ENCODE data around the gene ZNF33A.
"Not testable (repeated sequence)": the region's sequence is repeated elsewhere in the genome, so short reads cannot be mapped to it uniquely, and the experiment has no call there.

ZNF33A gene

DNA sequence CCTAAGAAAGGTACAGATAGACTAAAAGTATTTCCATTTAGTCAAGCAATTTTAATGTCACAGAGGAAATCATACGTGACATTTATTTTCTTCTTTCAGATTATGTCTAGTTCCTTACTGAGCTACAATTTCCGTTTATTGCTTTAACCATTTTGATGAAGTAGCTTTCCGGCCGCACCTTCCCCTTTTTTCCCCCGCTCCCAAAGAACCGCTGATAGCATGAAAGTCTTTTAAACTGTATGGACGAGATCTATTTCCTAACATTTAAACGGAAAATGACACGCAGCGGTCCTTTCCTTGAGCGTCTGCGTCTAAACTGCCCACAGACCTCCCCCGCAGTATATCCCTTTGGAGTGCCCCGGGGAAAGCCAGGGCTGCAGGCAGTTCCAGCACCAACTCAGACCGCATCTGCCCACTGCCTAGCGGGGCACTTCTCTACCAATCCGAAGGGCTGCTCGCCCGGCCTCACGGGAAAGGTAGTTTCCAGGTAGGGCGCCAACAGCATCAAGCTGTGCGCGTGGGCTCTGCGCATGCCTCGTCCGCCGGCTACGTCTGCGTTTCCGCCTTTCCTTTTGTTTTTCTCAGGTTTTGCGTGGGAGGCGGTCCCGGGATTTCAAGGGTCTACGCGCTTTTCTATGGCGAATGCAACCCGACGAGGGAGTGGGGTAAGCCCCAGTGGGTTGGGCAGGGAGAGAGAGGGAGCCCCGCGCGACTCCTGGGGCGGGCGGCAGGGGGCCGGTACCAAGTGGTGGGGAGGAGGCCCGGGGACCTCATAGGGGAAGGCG lies at the start of gene ZNF33A:
ZNF33A (plus strand) TSS at position 557 of the 785 bp plus-strand sequence. CDS start 1,667 bp downstream, outside the sequence.
- DNase-seq = peak; percentile 88

DNA sequence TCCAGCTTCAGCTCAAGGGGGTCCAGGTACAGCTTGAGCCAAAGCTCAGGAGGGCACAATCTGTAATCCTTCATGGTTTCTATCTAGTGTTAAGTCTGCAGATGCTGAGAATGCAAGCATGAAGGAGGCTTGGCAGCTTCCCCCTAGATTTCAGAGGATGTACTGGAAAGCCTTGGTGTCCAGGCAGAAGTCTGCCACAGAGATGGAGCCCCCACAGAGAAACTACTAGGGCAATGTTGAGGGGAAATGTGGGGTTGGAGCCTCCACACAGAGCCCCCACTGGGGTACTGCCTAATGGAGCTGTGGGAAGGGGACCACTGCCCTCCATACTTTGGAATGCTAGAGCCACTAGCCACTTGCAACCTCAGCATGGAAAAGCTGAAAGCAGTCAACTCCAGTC lies 45.5 kb upstream of the ZNF33A start:
- no peak for DNase-seq

DNA sequence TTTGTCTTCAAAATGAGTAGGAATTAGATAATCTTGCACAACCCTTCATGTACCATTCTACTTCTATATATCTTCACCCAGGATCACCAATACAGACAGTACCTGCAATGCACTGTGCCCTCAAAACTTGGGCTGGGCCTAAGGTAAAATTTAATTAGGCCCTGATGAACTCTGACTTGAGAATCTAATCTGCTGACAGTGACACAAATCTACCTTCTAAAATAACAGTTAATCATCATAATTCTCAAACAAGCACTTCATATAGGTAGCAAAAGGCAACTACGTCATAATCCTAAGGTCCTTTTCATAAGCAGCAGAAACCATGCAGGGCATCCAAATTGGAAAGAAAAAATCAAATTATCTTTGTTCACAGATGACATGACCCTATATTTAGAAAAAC lies 38.1 kb upstream of the ZNF33A start:
- no peak for DNase-seq

DNA sequence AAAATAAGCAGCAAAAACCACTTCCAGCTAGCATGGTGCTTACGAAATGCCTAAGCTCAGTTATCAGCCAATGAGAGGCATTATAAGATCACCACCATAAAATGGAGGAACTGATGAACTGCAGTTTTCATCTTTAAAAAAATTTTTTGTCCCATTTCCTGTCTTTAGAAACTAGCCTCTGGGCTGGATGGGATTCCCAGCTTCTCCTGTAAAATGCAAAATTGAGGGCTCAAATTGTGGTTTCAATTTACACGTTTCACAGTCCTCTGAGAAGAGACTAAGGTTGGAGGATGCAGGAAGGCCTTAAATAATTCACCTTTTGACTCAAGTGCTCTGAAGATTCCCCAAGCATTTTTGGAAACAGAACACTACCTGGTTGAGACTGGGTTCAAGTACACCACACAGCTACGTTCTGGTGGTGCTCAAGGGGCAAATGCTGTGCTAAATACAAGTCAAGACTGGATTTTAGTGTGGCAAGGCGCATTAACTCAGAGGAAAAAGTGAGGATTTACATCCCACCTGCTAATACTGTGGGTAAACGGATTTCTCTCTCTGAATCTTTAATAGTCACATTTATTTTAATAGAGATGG lies 35.0 kb upstream of the ZNF33A start:
- DNase-seq = peak; percentile 18

DNA sequence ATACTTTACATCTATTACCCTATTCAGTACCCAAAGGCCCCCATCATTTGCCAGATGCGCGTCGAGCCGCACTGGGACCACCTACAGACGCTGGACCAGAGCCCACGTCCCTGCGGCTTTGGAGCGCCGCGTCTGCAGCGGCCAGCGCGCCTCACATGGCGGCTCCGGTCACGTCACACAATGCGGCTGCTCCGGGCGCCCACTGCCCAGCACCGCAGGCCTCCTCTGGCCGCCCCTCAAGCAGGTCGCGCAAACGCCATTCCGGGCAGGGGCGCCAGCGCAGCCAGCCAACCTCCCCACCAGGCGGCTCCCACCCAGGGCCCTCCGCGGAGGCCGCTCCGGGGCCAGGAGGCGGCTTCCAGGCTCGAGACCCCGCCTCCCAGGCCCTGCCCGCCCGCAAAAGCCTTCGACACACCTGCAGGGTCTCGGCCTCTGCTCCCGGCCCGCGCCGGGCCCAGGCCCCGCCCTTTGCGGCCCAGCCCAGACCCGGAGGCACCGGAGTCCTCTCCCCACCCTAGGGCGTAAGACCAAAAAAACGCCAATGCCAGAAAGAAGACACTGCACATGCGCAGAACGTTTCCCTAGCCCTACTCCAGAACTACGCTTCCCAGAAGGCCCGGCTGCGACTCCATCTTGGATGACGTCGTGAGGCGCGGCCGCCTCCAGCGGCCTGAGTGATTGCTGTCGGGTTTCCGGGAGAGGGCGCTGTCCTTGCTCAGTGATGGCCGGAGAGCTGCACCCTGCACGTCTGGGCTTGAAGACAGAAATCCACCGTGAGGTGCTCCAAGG lies 34.2 kb upstream of the ZNF33A start, which contains the start of gene ZNF25:
ZNF25 (minus strand) TSS at position 557 of the 789 bp plus-strand sequence. CDS start 4,925 bp downstream, outside the sequence.
- DNase-seq = peak; percentile 99

DNA sequence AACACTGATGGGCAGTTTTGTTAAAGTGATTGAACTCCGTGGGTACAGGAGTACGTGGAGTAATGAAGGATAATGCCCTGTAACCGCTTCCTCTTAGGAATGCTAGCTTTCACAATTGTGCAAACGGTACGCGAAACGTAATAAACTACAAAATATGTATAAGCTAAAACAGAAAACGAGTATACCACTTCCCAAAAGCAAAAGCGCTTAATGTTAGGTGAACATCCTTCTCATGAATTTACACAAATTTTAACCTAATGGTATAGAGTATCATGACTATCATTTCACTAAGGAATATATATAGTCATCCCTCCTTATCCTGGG lies 33.6 kb upstream of the ZNF33A start:
- no peak for DNase-seq

DNA sequence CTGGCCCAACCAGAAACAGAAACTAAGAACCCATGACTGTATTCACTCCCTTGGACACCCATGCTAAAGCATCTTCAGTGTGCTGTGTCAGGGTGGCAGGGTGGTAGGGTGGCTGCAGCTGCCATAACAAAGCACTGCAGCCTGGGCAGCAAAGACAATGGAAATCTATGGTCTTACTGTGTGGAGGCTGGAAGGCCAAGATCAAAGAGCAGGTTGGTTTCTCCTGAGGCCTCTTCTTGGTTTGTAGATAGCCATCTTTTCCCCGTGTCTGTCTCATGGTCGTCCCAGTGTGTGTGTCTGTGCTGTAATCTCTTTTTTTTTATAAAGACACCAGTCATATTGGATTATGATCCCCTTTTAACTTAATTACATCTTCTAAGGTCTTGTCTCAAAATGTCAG lies 18.8 kb upstream of the ZNF33A start:
- no peak for DNase-seq

DNA sequence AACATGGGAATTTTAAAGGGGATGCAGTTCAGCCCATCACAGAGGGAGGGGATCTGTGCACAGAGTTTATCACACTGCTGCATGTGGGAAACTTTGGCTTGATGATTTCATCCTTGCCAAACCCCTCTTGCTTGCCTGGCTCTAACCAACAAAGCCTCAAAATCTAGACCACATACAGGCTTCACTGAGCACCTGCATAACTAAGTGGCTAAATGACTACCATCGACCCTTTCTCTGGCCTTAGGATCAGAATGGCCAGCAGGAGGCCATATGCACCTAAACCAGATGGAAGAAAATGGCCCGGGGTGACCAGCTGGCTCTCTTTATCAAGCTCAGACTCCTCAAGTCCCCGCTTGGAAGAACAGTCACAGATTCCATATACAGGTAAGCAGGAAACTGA lies 18.4 kb upstream of the ZNF33A start:
- no peak for DNase-seq

- DNase-seq = not testable (repeated sequence)
Observed at GRCh38 chr10:37998920-37999319, 11.6 kb upstream of the ZNF33A start.

GRCh38 chr10:38000474-38000873 lies 10.0 kb upstream of the ZNF33A start:
- not testable (repeated sequence) for DNase-seq

GRCh38 chr10:38003026-38003425 lies 7.4 kb upstream of the ZNF33A start:
- DNase-seq = no peak

DNA sequence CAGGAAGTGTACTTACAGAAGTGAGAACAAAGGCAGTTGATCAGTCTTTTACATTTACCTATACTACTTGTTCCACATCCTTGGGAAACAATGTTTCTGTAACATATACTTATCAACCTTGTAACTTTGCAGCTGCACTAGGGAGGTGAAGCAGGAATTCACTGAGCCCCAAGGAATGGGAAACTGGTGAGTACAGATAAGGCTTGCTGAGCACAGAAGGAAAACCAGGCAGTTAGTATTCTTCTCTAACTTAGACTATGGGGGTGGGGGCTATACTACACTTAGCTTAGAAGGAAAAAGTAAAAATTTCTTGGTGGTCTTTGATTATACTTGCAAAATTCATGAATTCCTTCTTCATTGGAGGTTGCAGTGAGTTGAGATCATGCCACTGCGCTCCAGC lies 6.9 kb upstream of the ZNF33A start:
- no peak for DNase-seq

GRCh38 chr10:38007551-38007950 lies 2.9 kb upstream of the ZNF33A start:
- DNase-seq = no peak

DNA sequence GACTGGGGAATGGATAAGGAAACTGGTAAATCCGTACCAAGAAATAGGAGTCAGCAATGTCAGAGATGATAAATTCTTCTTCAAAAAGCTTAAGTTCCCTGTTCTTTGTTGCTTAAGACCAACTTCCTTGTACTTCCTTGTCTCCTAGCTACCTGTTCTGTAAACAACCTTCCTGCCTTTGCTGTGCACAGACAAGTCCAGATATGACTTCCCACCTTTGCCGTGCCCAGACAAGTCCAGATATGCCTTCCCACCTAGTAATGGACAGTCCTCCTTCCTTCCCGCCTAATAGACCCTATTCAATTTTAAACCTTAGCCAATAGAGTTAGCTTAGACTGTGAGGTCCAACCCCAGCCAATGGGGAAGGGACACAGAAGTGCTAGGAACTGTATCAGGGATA lies 2.5 kb upstream of the ZNF33A start:
- DNase-seq = no peak

- DNase-seq = no peak
Observed at GRCh38 chr10:38016354-38016753, 5.9 kb downstream of the ZNF33A start.

DNA sequence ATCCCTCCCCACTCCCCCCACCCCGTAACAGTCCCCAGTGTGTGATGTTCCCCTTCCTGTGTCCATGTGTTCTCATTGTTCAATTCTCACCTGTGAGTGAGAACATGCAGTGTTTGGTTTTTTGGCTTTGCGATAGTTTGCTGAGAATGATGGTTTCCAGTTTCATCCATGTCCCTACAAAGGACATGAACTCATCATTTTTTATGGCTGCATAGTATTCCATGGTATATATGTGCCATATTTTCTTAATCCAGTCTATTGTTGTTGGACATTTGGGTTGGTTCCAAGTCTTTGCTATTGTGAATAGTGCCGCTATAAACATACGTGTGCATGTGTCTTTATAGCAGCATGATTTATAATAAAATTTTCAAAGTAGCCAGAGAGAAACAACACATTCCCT lies 8.6 kb downstream of the ZNF33A start:
- not testable (repeated sequence) for DNase-seq

DNA sequence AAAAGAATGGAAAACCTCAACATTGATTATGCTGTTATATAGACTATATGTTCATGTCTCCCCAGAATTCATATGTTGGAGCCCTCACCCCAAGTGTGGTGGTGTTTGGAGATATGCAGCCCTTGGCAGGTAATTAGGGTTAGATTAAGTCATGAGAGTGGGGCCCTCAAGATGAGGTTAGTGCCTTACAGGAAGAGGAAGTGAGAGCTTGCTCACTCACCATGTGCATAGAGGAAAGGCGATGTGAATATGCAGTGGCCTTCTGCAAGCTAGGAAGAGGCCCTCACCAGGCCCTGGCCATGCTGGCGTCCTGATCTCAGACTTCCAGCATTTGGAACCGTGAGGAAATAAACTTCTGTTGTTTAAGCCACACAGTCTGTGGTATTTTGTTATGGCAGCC lies 14.8 kb downstream of the ZNF33A start:
- DNase-seq = no peak

GRCh38 chr10:38027986-38028385 lies 17.5 kb downstream of the ZNF33A start:
- DNase-seq = no peak

GRCh38 chr10:38032886-38033285 lies 22.4 kb downstream of the ZNF33A start:
- DNase-seq = no peak

GRCh38 chr10:38038107-38038931 lies 27.8 kb downstream of the ZNF33A start:
- DNase-seq = no peak

DNA sequence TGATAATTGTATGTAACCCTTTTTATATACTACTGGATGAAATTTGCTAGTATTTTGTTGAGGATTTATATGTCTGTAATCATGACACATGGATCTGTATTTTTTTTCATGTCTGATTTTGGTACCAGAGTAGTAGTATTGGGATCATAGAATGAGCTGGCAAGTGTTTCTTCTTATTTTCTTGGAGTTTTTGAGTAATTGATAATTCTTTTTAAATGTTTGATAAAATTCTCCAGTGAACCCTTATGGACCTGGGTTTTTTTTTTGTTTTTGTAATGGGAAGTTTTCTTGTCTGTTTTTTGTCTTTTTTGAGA lies 28.4 kb downstream of the ZNF33A start:
- DNase-seq = no peak

GRCh38 chr10:38043516-38043915 lies 33.0 kb downstream of the ZNF33A start:
- DNase-seq = no peak

DNA sequence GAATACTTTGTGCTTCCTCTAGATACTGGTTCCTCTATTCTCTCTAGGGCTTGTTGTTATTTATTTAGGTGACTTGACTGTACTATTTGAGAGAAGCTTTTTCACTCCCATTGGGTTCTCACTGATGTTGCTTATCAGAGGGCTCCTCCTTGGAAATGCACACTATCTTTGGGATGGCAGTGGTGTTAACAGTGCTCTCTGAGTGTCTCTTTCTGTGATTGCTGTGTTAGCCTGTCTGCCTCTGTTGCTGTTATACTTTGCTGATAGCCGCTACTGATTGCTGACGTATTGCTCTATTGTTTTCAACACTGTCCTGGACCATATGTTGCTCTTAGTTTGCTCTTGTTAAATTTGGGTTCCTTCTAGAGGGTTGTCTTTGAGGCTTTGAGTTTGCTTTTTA lies 34.7 kb downstream of the ZNF33A start:
- DNase-seq = no peak

Data from fibroblast of upper back skin (primary cell).